Right atrium auricular region (tissue), 2 donors: ENCODE data around the gene CYP3A4. TPM values are rescaled to one million over a fixed set of nuclear protein-coding genes. Genes with fewer than 3 reads are reported as not detected.

Source experiments
- DNase-seq: peaks from one replicate; pipeline ENCODE4 v3.0.0-alpha.2; 2019; ENCODE audit warnings: low spot score
- H3K27ac ChIP-seq, 2 donors: fragments of 200-600 bp; sonication (generic); 1 replicate in 1 of 2; 2 replicates in 1 of 2; pipeline ENCODE4 v1.5.1; 2016 to 2019
- H3K27me3 ChIP-seq, 2 donors: fragments of 200-600 bp; sonication (generic); one replicate each; pipeline versions ENCODE4 v1.5.1 to v1.6.0; 2017 to 2019
- H3K36me3 ChIP-seq: fragments of 200-600 bp; sonication (generic); one replicate; pipeline ENCODE4 v1.5.1; 2016
- H3K4me1 ChIP-seq, 2 donors: fragments of 200-600 bp; sonication (generic); one replicate each; pipeline versions ENCODE4 v1.5.1 to v1.6.0; 2017 to 2019
- H3K4me3 ChIP-seq, 2 donors: fragments of 200-600 bp; sonication (generic); 1 replicate in 1 of 2; 2 replicates in 1 of 2; pipeline ENCODE4 v1.5.1; 2017 to 2019; ENCODE audit warnings: mild to moderate bottlenecking in 1 of 2, moderate library complexity in 1 of 2
- H3K9me3 ChIP-seq, 2 donors: fragments of 200-600 bp; sonication (generic); one replicate each; pipeline ENCODE4 v1.5.1; 2019
- total RNA-seq, 2 donors: library from RNA; depleted of rRNA; stranded (reverse); fragments of >200 nt; gene quantifications; one replicate each; pipeline ENCODE4 v1.1.0, GENCODE V29; 2016
- TF ChIP-seq, protein P1 (sequence below), 2 donors: fragments of 200-600 bp; sonication (generic); IDR thresholded peaks; one replicate each; pipeline ENCODE4 v1.5.1; 2019; ENCODE audit warnings: antibody characterized with exemption in 2 of 2

The CYP3A4 gene
- total RNA-seq, 2 donors from 2014 or later: 0.43 TPM; not detected in 1

DNA sequence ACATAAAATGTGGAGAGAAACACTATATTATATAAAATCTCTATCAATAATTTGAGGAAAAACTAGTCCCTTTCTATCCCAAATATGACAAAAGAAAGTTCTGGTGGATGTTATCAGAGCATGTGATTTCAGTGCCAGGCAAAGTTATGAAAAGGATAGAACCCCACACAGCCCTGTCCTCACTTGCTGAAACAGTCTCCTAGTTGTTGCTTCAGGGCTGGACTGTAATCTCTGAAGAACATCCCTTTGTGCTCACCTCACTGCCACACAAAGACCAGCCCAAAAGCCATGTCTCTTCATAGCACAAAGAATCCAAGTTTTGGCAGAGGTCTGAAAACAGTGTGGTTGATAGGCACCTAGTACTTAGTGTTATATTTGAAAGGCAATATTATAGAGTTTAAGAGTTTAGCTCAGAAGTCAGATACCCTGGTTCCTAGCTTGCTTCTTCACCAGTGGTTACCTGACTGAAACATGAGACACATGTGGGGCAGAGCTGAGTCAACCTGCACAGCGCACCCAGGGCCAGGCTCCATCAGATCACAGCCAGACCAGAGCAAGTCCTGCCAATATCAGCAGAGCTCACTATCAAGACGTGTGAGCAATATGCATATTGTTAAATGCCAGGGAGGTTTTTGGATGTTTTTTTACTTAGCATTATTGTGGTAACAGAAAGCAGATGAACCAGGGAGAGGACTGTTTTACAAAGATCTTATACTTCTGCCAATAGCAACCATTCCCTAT lies 74.0 kb downstream of the CYP3A4 start:
- H3K27ac ChIP-seq: no peak overlapping the region
- TF ChIP-seq, protein P1, sequence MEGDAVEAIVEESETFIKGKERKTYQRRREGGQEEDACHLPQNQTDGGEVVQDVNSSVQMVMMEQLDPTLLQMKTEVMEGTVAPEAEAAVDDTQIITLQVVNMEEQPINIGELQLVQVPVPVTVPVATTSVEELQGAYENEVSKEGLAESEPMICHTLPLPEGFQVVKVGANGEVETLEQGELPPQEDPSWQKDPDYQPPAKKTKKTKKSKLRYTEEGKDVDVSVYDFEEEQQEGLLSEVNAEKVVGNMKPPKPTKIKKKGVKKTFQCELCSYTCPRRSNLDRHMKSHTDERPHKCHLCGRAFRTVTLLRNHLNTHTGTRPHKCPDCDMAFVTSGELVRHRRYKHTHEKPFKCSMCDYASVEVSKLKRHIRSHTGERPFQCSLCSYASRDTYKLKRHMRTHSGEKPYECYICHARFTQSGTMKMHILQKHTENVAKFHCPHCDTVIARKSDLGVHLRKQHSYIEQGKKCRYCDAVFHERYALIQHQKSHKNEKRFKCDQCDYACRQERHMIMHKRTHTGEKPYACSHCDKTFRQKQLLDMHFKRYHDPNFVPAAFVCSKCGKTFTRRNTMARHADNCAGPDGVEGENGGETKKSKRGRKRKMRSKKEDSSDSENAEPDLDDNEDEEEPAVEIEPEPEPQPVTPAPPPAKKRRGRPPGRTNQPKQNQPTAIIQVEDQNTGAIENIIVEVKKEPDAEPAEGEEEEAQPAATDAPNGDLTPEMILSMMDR (IDR thresholded peaks at IDR 0.05): no peak
- no peaks in the 10 kb centered on the region for H3K4me1 ChIP-seq
- H3K9me3 ChIP-seq: peaks cover 0 to 19% of the 10 kb centered on the region in 2 donors
- no peak overlapping the region for H3K4me3 ChIP-seq
- H3K36me3 ChIP-seq: no peaks in the 10 kb centered on the region
- no peak for DNase-seq
- no peaks in the 10 kb centered on the region for H3K27me3 ChIP-seq

DNA sequence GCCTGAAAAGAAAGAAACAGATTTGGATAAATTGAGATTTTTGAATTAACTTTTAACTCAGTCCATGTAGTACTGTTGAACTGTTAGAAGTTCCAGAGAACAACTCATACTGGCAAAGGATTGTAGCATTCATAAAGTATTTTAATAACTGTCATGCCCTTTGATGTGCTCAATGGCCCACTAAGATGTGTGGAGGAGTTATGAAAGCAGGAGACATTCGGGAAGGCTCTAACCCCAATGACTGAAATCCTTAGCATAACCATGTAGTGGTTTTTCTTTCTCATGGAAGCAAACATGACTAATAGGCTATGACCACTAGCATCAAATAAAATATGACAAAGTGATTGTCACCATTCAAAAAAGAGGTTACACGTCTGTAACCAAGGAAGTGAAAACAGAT lies 74.7 kb downstream of the CYP3A4 start:
- Histone ChIP-seq H3K36me3 (no peaks in the 10 kb centered on the region), H3K4me3 (no peak overlapping the region), H3K27me3 (no peaks in the 10 kb centered on the region), H3K9me3 (peaks cover 0 to 19% of the 10 kb centered on the region in 2 donors), H3K27ac (no peak overlapping the region), H3K4me1 (no peaks in the 10 kb centered on the region)
- DNase-seq: no peak
- TF ChIP-seq, protein P1 (IDR thresholded peaks at IDR 0.05): no peak

DNA sequence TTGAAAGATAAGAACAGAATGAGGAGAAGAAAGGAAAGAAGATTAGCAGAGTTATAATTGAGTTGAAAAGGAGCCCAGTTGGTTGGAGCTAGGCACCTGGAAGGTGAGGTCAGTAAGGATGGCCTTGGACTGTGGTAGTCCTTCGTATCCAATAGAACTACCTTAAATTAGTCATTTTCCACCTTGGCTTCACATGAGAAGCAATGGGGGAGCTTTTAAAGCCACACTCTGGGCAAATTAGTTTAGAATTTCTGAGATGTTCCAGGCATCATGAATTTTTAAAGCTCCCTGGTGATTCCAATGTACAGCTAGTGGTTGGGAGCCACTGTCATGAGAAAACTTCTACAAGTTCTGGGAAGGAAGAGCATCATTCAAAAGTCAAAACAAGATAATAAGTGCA lies 76.9 kb downstream of the CYP3A4 start:
- no peak overlapping the region for H3K4me3 ChIP-seq
- H3K27ac ChIP-seq: no peak overlapping the region
- H3K9me3 ChIP-seq: peaks cover 0 to 19% of the 10 kb centered on the region in 2 donors
- DNase-seq: no peak
- TF ChIP-seq, protein P1 (IDR thresholded peaks at IDR 0.05): no peak
- H3K36me3 ChIP-seq: no peaks in the 10 kb centered on the region
- H3K27me3 ChIP-seq: no peaks in the 10 kb centered on the region
- no peaks in the 10 kb centered on the region for H3K4me1 ChIP-seq

Other genes with a start within 250 kb of the CYP3A4 start
- 1 to 10 TPM; 4.6 to 5.0 TPM for gene FAM200A, start 232.1 kb downstream of the CYP3A4 start, total RNA-seq
- 10 to 100 TPM; 36.2 to 41.9 TPM for gene ZNF655, start 225.5 kb downstream of the CYP3A4 start, total RNA-seq
- gene TMEM225B, start 185.9 kb downstream of the CYP3A4 start, total RNA-seq: not detected
- 1 to 10 TPM; 6.0 to 6.1 TPM for gene ZSCAN25, start 167.2 kb downstream of the CYP3A4 start, total RNA-seq
- 1 to 10 TPM in 1 of 2 donors, under 1 TPM in 1; 0.59 to 1.2 TPM for gene CYP3A5, start 104.2 kb downstream of the CYP3A4 start, total RNA-seq
- gene CYP3A7, start 49.0 kb downstream of the CYP3A4 start, total RNA-seq: 1 to 10 TPM in 1 of 2 donors, under 1 TPM in 1; 0.82 to 2.0 TPM
- gene CYP3A43, start 43.8 kb upstream of the CYP3A4 start, total RNA-seq: under 1 TPM in 1 of 2 donors, not detected in 1; 0.28 TPM
- gene OR2AE1, start 92.8 kb upstream of the CYP3A4 start, total RNA-seq: under 1 TPM in 1 of 2 donors, not detected in 1; 0.43 TPM
- gene TRIM4, start 135.3 kb upstream of the CYP3A4 start, total RNA-seq: 10 to 100 TPM in 1 of 2 donors, 1 to 10 TPM in 1; 8.8 to 13.3 TPM
- not detected for gene GJC3, start 145.4 kb upstream of the CYP3A4 start, total RNA-seq
- 10 to 100 TPM; 11.3 to 46.5 TPM for gene AZGP1, start 191.8 kb upstream of the CYP3A4 start, total RNA-seq
- 10 to 100 TPM; 19.8 to 20.0 TPM for gene ZKSCAN1, start 231.4 kb upstream of the CYP3A4 start, total RNA-seq